ENCODE measurements around the gene CHURC1.

Gene CHURC1

DNA sequence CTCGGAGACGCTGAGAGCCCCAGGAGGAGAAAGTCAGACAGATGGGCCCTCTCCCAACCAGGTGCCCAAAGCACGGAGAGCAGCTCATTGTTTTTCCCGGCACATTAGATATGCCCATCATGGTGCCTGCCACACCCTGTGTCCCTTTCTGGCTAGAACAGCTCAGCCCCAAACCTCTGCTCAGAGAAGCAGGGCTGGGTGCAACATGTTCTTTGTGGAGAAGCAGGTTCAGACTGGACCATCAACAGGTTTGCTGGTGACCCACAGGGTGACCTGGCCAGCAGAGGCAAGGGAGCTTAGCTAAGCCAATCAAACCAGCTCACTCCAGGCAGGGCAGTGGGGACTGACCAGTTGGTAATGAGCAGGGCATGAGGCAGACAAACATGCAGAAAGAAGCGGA is 44.5 kb downstream of the CHURC1 start:
- H4K20me1 ChIP-seq (ENCODE audit: control insufficient read depth, insufficient read depth, low read depth, low read length), result no peaks in the 10 kb centered on the region
- no peaks in the 10 kb centered on the region for H3K36me3 ChIP-seq (ENCODE audit: control insufficient read depth, low read length)
- no peak overlapping the region for H3K27ac ChIP-seq (ENCODE audit: low read depth, low read length)
- no peak overlapping the region for H3K4me3 ChIP-seq (ENCODE audit: low read length)
- H3K9me2 ChIP-seq (replicated peaks; ENCODE audit: control insufficient read depth, low read length), result no peaks in the 10 kb centered on the region
- no peaks in the 10 kb centered on the region for H3K9me3 ChIP-seq (ENCODE audit: control insufficient read depth, insufficient read depth, low read length)
- no peaks in the 10 kb centered on the region for H3K27me3 ChIP-seq (ENCODE audit: control insufficient read depth, low read length)
- no peak overlapping the region for H3K4me2 ChIP-seq (ENCODE audit: low read length)
- no peaks in the 10 kb centered on the region for H3K79me2 ChIP-seq (ENCODE audit: control insufficient read depth, low read length)
- TF ChIP-seq, protein P1, sequence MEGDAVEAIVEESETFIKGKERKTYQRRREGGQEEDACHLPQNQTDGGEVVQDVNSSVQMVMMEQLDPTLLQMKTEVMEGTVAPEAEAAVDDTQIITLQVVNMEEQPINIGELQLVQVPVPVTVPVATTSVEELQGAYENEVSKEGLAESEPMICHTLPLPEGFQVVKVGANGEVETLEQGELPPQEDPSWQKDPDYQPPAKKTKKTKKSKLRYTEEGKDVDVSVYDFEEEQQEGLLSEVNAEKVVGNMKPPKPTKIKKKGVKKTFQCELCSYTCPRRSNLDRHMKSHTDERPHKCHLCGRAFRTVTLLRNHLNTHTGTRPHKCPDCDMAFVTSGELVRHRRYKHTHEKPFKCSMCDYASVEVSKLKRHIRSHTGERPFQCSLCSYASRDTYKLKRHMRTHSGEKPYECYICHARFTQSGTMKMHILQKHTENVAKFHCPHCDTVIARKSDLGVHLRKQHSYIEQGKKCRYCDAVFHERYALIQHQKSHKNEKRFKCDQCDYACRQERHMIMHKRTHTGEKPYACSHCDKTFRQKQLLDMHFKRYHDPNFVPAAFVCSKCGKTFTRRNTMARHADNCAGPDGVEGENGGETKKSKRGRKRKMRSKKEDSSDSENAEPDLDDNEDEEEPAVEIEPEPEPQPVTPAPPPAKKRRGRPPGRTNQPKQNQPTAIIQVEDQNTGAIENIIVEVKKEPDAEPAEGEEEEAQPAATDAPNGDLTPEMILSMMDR (IDR thresholded peaks at IDR 0.05; ENCODE audit: low read depth, low read length, poor library complexity, severe bottlenecking), result no peak
- TF ChIP-seq EZH2phosphoT487 (IDR thresholded peaks at IDR 0.05; ENCODE audit: borderline replicate concordance, low read length), result no peak
- H3F3A ChIP-seq (ENCODE audit: control insufficient read depth, insufficient read depth), result no peaks in the 10 kb centered on the region
- no peaks in the 10 kb centered on the region for H3K4me1 ChIP-seq (ENCODE audit: control insufficient read depth, low read length)

DNA sequence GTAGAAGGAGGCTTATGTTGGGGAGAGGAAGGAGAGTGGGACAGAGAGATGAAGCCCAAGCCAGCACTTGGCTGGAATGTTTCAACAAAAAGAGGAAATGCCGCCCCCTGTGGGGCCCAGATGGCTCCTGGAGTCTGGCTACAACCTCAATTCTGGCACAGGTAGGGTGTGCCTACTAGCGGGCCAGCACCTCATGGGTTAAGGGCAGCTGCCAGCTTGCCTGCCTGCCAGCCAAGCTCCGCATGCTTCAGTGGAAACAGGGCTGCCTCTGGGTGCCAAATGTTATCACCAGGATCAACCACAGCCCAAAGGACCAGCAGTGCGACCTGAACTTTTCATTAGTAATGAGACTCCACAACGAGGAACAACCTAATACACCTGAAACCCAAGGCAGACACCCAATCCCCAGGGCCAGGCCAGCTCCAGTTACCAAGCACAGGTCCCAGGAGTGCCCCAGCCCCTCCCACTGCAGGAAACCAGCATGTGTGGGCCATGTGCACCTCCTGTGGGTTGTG is 46.6 kb downstream of the CHURC1 start:
- no peak overlapping the region for H3K4me2 ChIP-seq (ENCODE audit: low read length)
- no peaks in the 10 kb centered on the region for H3K27me3 ChIP-seq (ENCODE audit: control insufficient read depth, low read length)
- H3F3A ChIP-seq (ENCODE audit: control insufficient read depth, insufficient read depth), result no peaks in the 10 kb centered on the region
- H3K4me1 ChIP-seq (ENCODE audit: control insufficient read depth, low read length), result no peaks in the 10 kb centered on the region
- H3K36me3 ChIP-seq (ENCODE audit: control insufficient read depth, low read length), result no peaks in the 10 kb centered on the region
- no peak overlapping the region for H3K27ac ChIP-seq (ENCODE audit: low read depth, low read length)
- no peak overlapping the region for H3K4me3 ChIP-seq (ENCODE audit: low read length)
- H4K20me1 ChIP-seq (ENCODE audit: control insufficient read depth, insufficient read depth, low read depth, low read length), result no peaks in the 10 kb centered on the region
- no peaks in the 10 kb centered on the region for H3K9me2 ChIP-seq (replicated peaks; ENCODE audit: control insufficient read depth, low read length)
- H3K9me3 ChIP-seq (ENCODE audit: control insufficient read depth, insufficient read depth, low read length), result no peaks in the 10 kb centered on the region
- no peak for TF ChIP-seq EZH2phosphoT487 (IDR thresholded peaks at IDR 0.05; ENCODE audit: borderline replicate concordance, low read length)
- TF ChIP-seq, protein P1 (IDR thresholded peaks at IDR 0.05; ENCODE audit: low read depth, low read length, poor library complexity, severe bottlenecking), result peak; percentile 23
- no peaks in the 10 kb centered on the region for H3K79me2 ChIP-seq (ENCODE audit: control insufficient read depth, low read length)

DNA sequence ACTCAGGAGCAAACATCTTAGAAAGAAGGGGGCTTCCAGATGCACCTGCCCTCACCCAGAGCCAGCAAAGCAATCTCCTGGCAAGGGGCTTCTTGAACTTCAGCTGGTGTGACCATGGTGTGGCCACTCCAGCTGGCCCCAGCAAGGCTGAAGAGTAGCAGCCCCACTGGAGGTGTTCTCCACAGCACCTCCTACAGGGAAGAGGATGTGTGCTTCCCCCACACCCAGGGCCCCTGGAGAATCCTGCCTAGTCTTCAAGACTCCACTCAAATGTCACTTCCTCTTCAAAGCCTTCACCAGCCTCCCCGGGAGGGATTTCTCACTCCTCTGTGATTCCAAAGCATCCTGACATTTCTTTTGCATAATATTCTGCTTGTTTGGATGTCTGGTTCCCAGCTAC is 49.4 kb downstream of the CHURC1 start:
- no peaks in the 10 kb centered on the region for H4K20me1 ChIP-seq (ENCODE audit: control insufficient read depth, insufficient read depth, low read depth, low read length)
- H3K9me2 ChIP-seq (replicated peaks; ENCODE audit: control insufficient read depth, low read length), result no peaks in the 10 kb centered on the region
- no peaks in the 10 kb centered on the region for H3K79me2 ChIP-seq (ENCODE audit: control insufficient read depth, low read length)
- no peak for TF ChIP-seq EZH2phosphoT487 (IDR thresholded peaks at IDR 0.05; ENCODE audit: borderline replicate concordance, low read length)
- TF ChIP-seq, protein P1 (IDR thresholded peaks at IDR 0.05; ENCODE audit: low read depth, low read length, poor library complexity, severe bottlenecking), result peak; percentile 33
- H3F3A ChIP-seq (ENCODE audit: control insufficient read depth, insufficient read depth), result no peaks in the 10 kb centered on the region
- no peak overlapping the region for H3K27ac ChIP-seq (ENCODE audit: low read depth, low read length)
- no peaks in the 10 kb centered on the region for H3K4me1 ChIP-seq (ENCODE audit: control insufficient read depth, low read length)
- H3K4me2 ChIP-seq (ENCODE audit: low read length), result no peak overlapping the region
- H3K36me3 ChIP-seq (ENCODE audit: control insufficient read depth, low read length), result no peaks in the 10 kb centered on the region
- no peaks in the 10 kb centered on the region for H3K27me3 ChIP-seq (ENCODE audit: control insufficient read depth, low read length)
- no peaks in the 10 kb centered on the region for H3K9me3 ChIP-seq (ENCODE audit: control insufficient read depth, insufficient read depth, low read length)
- no peak overlapping the region for H3K4me3 ChIP-seq (ENCODE audit: low read length)

All from DOHH2 (cell line).